Inferior parietal cortex (tissue), 1 donor: ENCODE measurements around the gene FOXP2.
"Not testable (repeated sequence)": the region's sequence is repeated elsewhere in the genome, so short reads cannot be mapped to it uniquely, and the experiment has no call there.

Experiments
- DNase-seq: peaks from one replicate; pipeline ENCODE4 v3.0.0-alpha.2; 2016; ENCODE audit errors: extremely low spot score

Gene FOXP2

DNA sequence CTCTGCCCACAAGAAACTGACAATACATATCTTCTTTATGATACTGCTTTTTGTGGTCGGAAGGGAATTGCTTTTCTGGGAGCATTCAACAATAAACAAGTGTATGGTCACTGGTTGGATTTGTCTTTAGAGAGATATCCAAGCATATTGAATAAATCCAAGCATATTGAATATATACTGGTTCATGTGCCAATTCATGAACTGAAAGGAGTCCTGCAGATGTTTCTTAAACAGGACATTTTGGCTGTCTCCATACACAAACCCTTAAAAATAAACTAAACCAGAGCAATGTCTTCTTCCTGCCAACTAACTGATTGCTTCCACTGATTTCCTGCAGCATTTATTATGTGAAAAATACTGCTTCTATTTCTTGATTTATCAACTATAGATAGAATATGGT, 173.9 kb downstream of the FOXP2 start:
- no peak for DNase-seq

DNA sequence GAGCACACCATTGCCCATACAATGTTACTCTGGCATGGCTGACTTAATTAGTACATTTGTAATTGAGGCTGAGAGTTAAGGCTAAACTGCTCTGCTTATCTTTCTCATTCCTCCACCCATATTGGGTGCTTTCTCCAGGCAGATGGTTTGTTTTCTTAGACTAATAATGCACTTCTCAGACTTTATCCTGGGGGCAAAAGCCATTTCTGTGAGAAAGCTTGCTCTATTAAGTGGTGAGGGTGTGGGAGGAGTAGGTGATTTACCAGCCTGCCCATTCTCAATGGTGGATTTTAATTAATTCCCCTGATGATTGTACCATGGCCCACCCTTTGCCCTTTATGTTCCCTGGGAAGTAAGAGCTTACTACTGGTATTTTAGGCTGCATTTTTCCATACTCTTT, 174.8 kb downstream of the FOXP2 start:
- no peak for DNase-seq

DNA sequence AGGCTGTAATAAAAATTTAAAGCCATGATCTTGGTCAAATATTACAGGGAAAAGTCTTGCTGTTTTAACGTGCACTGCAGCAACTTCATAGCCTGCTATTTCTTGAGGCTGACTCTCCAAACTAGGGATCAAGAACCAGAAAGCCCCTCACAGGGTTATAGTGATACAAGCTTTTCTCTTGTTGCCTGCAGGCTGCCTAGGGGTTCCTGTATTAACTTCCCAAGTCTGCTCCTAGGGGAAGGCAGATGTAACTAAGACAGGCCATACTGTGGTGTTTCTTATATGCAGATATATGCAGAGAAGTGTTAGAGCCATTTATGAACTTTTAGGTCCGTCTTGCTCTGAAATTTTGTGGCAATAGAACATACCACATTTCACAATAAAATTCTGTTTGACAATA, 175.7 kb downstream of the FOXP2 start:
- DNase-seq, result no peak

- DNase-seq, result no peak
Observed at GRCh38 chr7:114598946-114599345, 184.3 kb downstream of the FOXP2 start.

- no peak for DNase-seq
Observed at GRCh38 chr7:114606100-114606499, 191.5 kb downstream of the FOXP2 start.

DNA sequence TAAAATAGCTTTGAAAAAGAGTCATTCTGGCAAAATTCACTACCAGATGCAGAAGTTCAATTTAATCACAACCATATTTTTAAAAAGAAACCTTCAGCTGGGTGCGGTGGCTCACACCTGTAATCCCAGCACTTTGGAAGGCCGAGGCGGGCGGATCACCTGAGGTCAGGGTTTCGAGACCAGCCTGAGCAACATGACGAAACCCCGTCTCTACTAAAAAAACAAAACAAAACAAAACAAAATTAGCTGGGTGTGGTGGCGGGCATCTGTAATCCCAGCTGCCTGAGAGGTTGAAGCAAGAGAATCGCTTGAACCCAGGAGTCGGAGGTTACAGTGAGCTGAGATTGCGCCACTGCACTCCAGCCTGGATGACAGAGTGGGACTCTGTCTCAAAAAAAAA, 194.2 kb downstream of the FOXP2 start:
- DNase-seq, result not testable (repeated sequence)

GRCh38 chr7:114620208-114620607, 205.6 kb downstream of the FOXP2 start:
- DNase-seq, result no peak

GRCh38 chr7:114622221-114622620, 207.6 kb downstream of the FOXP2 start:
- DNase-seq, result no peak

GRCh38 chr7:114623146-114623545, 208.5 kb downstream of the FOXP2 start:
- no peak for DNase-seq

GRCh38 chr7:114627231-114627630, 212.6 kb downstream of the FOXP2 start:
- DNase-seq, result no peak

- DNase-seq, result no peak
Observed at GRCh38 chr7:114628362-114628761, 213.7 kb downstream of the FOXP2 start.

DNA sequence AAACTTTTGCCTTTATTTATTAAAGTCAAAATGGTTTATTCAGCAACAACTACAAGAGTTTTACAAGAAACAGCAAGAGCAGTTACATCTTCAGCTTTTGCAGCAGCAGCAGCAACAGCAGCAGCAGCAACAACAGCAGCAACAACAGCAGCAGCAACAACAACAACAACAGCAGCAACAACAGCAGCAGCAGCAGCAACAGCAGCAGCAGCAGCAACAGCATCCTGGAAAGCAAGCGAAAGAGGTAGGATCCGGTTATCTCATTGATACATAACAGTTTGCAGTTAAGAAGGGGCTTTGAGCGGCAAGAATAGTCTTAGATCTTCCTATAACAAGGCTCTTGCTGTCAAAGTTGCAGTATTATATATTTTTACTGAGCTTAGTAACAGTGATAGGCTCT, 215.1 kb downstream of the FOXP2 start:
- DNase-seq, result no peak

- peak; percentile 22 for DNase-seq
Observed at GRCh38 chr7:114630201-114630990, 215.8 kb downstream of the FOXP2 start.

- no peak for DNase-seq
Observed at GRCh38 chr7:114631249-114631822, 216.7 kb downstream of the FOXP2 start.

- no peak for DNase-seq
Observed at GRCh38 chr7:114639451-114639850, 224.8 kb downstream of the FOXP2 start.

- no peak for DNase-seq
Observed at GRCh38 chr7:114644455-114644854, 229.8 kb downstream of the FOXP2 start.

DNA sequence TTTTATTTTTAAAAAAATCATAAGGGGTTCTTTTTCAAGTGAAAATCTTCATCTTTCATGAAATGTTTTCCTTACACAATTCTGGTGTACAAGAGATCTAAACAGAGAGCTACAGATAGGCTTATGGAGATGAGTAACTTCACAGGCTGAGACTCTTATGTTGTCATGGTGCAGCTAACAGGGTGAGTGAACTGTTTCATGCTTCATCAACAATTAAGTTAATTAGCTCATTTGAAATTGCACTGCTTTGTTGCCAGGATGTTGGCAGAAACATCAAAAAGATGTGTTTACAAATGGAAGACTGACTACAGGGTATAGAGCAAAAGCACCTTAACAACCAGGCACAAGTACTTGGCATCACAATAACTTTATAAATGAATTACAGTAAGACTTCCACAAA, 230.8 kb downstream of the FOXP2 start:
- no peak for DNase-seq

- no peak for DNase-seq
Observed at GRCh38 chr7:114647518-114647917, 232.9 kb downstream of the FOXP2 start.

- DNase-seq, result no peak
Observed at GRCh38 chr7:114648117-114648516, 233.5 kb downstream of the FOXP2 start.

GRCh38 chr7:114648680-114649079, 234.1 kb downstream of the FOXP2 start:
- no peak for DNase-seq

GRCh38 chr7:114649689-114650088, 235.1 kb downstream of the FOXP2 start:
- no peak for DNase-seq

GRCh38 chr7:114650491-114650890, 235.9 kb downstream of the FOXP2 start:
- no peak for DNase-seq

DNA sequence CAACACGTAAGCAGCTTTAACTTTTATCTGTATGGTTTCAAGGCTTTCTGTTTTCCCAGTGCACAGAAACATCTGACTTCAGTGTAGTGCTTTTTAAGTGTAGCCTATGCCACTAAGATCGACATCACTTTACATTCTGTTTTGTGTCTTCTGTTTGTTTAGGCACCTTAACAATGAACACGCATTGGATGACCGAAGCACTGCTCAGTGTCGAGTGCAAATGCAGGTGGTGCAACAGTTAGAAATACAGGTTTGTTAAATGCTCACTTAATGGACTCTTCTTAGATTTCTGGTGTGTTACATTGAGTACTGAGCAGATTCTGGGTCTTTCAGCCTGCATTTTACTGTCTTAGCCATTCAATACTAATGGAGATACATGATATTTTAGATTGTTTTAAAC, 237.4 kb downstream of the FOXP2 start:
- DNase-seq, result no peak
